WERI-Rb-1 (cell line): ENCODE data around the gene PKNOX2.

Experiments used
- DNase-seq: peaks from one replicate; pipeline ENCODE4 v3.0.0-alpha.2; 2020
- H3K27ac ChIP-seq: fragments of 250-450 bp; sonication (Bioruptor Pico); 2 replicates; pipeline ENCODE4 v1.5.1; 2020; ENCODE audit warnings: mild to moderate bottlenecking, moderate library complexity
- H3K27me3 ChIP-seq: fragments of 250-450 bp; sonication (Bioruptor Pico); 2 replicates; pipeline ENCODE4 v1.5.1; 2021; ENCODE audit warnings: mild to moderate bottlenecking, low read depth, moderate library complexity; ENCODE audit not compliant: insufficient read depth, severe bottlenecking
- H3K36me3 ChIP-seq: fragments of 250-450 bp; sonication (Bioruptor Pico); 2 replicates; pipeline ENCODE4 v1.5.1; 2020; ENCODE audit warnings: mild to moderate bottlenecking, moderate library complexity
- H3K4me3 ChIP-seq: 2 replicates; pipeline ENCODE4 v1.5.1; 2011; ENCODE audit warnings: low read depth, mild to moderate bottlenecking, control low read depth, low read length
- H3K9me3 ChIP-seq: fragments of 250-450 bp; sonication (Bioruptor Pico); 2 replicates; pipeline ENCODE4 v1.5.1; 2021; ENCODE audit warnings: mild to moderate bottlenecking, moderate library complexity; ENCODE audit not compliant: severe bottlenecking
- CTCF ChIP-seq: IDR thresholded peaks from 2 replicates; pipeline ENCODE4 v1.5.1; 2011; ENCODE audit warnings: low read depth, mild to moderate bottlenecking, control low read depth, inconsistent platforms, low read length

Gene PKNOX2

DNA sequence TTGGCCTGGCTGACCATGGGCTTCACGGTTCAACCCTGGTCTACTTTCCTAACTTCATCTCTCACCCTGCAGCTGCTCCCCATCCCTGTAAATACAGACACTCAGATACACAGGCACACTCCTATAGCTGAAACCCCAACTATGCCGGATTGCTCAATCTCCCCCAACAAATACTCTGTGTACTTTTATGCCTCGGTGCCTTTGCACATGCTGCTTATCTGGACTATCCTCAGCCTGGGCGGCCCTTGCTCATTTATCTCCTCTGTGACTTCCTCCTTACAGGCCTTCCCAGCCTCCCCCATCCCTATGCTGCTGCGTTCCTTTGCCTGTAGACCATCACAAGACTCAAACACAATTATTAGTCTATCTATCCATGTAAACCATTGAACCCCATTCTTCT is 76.6 kb downstream of the PKNOX2 start:
- Histone ChIP-seq H3K27me3 (no peaks in the 10 kb centered on the region), H3K4me3 (no peak overlapping the region), H3K36me3 (no peaks in the 10 kb centered on the region), H3K9me3 (no peaks in the 10 kb centered on the region), H3K27ac (no peak overlapping the region)
- no peak for DNase-seq
- no peak for TF ChIP-seq CTCF

DNA sequence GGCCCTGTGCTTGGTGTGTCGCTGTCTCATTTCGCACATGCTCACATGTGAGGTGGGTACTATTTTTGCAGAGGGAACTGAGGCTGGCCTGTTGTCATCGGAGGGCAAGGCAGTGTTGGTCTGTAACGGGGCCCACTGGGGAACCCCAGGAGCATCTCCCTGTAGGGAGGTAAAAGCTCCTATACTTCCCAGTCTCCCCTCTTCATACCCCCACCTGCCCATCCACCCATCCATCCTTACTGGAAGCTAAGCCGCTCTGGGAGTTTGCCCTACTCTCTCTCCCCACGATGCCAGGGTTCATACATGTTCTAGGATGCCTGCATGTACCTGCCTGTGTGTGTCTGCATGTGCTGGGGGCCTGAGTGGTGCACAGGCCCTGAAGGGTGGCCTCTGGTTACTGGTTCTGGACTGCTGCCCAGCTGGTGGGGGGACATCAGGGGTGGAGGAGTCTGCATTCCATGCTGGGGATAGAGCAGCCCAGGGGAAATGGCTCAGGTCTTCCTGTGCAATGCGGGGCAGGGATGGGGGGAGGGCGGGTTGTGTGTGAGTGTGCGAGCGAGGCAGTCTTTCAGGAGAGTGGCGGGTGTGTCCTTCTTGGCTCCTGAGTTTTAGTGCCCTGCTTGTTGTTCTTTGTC is 77.7 kb downstream of the PKNOX2 start:
- Histone ChIP-seq H3K36me3 (no peaks in the 10 kb centered on the region), H3K27me3 (no peaks in the 10 kb centered on the region), H3K9me3 (no peaks in the 10 kb centered on the region), H3K27ac (no peak overlapping the region), H3K4me3 (no peak overlapping the region)
- no peak for DNase-seq
- no peak for TF ChIP-seq CTCF

- Histone ChIP-seq H3K9me3 (no peaks in the 10 kb centered on the region), H3K27me3 (no peaks in the 10 kb centered on the region), H3K36me3 (no peaks in the 10 kb centered on the region), H3K27ac (no peak overlapping the region), H3K4me3 (no peak overlapping the region)
- no peak for DNase-seq
- no peak for TF ChIP-seq CTCF
Measured at GRCh38 chr11:125244166-125244565, 79.6 kb downstream of the PKNOX2 start.

GRCh38 chr11:125245299-125245698 is 80.7 kb downstream of the PKNOX2 start:
- TF ChIP-seq CTCF, result no peak
- no peak overlapping the region for H3K4me3 ChIP-seq
- no peak for DNase-seq

DNA sequence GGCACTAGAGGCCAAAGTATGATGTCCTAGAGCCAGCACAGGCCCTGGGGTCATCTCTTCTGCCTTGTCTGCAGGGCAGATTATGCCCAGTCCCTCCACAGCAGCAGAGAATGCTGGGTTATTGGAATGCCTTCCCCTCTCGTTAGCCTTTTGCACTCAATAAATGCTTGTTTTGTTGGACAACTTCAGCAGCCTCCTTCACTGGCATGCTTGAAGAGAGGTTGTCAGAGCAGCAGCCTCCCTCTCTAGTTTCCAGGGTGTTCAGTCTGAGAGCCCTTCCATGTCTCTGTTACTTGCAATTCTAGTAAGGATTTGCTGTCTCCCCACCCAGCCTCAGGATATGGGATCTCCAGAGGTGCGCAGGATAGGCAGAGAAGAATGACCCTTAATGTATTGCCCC is 82.9 kb downstream of the PKNOX2 start:
- Histone ChIP-seq H3K27ac (no peak overlapping the region), H3K9me3 (no peaks in the 10 kb centered on the region), H3K4me3 (no peak overlapping the region), H3K27me3 (no peaks in the 10 kb centered on the region), H3K36me3 (no peaks in the 10 kb centered on the region)
- no peak for TF ChIP-seq CTCF
- DNase-seq, result no peak

More at GRCh38 chr11:125245299-125245698, 80.7 kb downstream of the PKNOX2 start:
- Histone ChIP-seq H3K27ac (no peak overlapping the region), H3K27me3 (no peaks in the 10 kb centered on the region), H3K9me3 (no peaks in the 10 kb centered on the region), H3K36me3 (no peaks in the 10 kb centered on the region)
